ENCODE results near the gene FOXO4. TPM values are rescaled to one million over a fixed set of nuclear protein-coding genes. Genes with fewer than 3 reads are reported as not detected.
"Not testable (repeated sequence)": the region's sequence is repeated elsewhere in the genome, so short reads cannot be mapped to it uniquely, and the experiment has no call there.

Gene FOXO4
- 1.5 to 3.2 TPM (median 1.6 TPM) in 3 replicates for polyA plus RNA-seq
- 3.3 TPM for polyA plus RNA-seq (2011; ENCODE audit: low read depth)
- polyA plus RNA-seq (2011; cell fraction: cytosol; rRNA removed), result 1.9 and 2.4 TPM in 2 replicates
- polyA plus RNA-seq (2011; cell fraction: nucleus; rRNA removed), result 6.4 and 7.0 TPM in 2 replicates
- polyA plus RNA-seq (2012; ENCODE audit: low replicate concordance), result 2.8 and 5.0 TPM in 2 replicates
- 1.5 to 6.5 TPM (median 2.3 TPM) in 3 replicates for polyA minus RNA-seq
- 2.7 TPM for polyA minus RNA-seq (2011; cell fraction: cytosol; rRNA and poly(A)+ RNA removed)
- polyA minus RNA-seq (2011; cell fraction: nucleus; rRNA and poly(A)+ RNA removed), result 1.2 and 1.4 TPM in 2 replicates

GRCh38 chrX:71095555-71095980 lies at the start of gene FOXO4:
Gene FOXO4, plus strand, starts transcription at chrX:71095851. Its CDS starts 678 bp downstream, at chrX:71096529.
- no peaks in the 10 kb centered on the region for H3K79me2 ChIP-seq (ENCODE audit: control insufficient read depth, insufficient read depth, low read length)
- FAIRE-seq (peak; percentile 13), DNase-seq (ENCODE audit: low read depth, low spot score) (no peak)
- peak within 1 kb of the TSS; percentile 87 for H2AFZ ChIP-seq (ENCODE audit: control insufficient read depth, low read length)
- dilution Hi-C loops (cut with MboI; ENCODE audit: extremely low pct_ligation_motif_present, low sequenced_read_pairs), result no loop called here
- H3K9me1 ChIP-seq (ENCODE audit: control insufficient read depth, extremely low read depth, insufficient read depth, low read length), result no peaks in the 10 kb centered on the region
- no peaks in the 10 kb centered on the region for H3K4me1 ChIP-seq (ENCODE audit: control insufficient read depth, extremely low read depth, insufficient read depth, low read length)
- H3K4me2 ChIP-seq (ENCODE audit: control insufficient read depth, extremely low read depth, insufficient read depth, low read depth, low read length), result peak within 1 kb of the TSS; percentile 80
- TF ChIP-seq CTCF (optimal IDR thresholded peaks at IDR 0.05 in 1 of 3, IDR thresholded peaks at IDR 0.05 in 1 of 3, conservative IDR thresholded peaks at IDR 0.05 in 1 of 3; ENCODE audit: extremely low read depth in 1 of 3, insufficient read depth in 2 of 3, low read length in 3 of 3) (no peak), EZH2 (IDR thresholded peaks at IDR 0.05; ENCODE audit: low read length) (no peak)
- H4K20me1 ChIP-seq (ENCODE audit: control insufficient read depth, extremely low read depth, insufficient read depth, low read length), result no peaks in the 10 kb centered on the region
- H3K36me3 ChIP-seq (ENCODE audit: control insufficient read depth in 2 of 2, extremely low read depth in 1 of 2, insufficient read depth in 2 of 2, low read length in 2 of 2), result no peaks in the 10 kb centered on the region
- no peaks in the 10 kb centered on the region for H3K9me3 ChIP-seq (ENCODE audit: control insufficient read depth, low read depth, low read length)
- peak within 1 kb of the TSS; percentile 46 to 70 (median 51) for H3K4me3 ChIP-seq (ENCODE audit: control insufficient read depth in 2 of 3, extremely low read depth in 1 of 3, insufficient read depth in 2 of 3, low read depth in 1 of 3, low read length in 3 of 3)
- no peaks in the 10 kb centered on the region for H3K27me3 ChIP-seq (ENCODE audit: control insufficient read depth, extremely low read depth, insufficient read depth, low read length)
- H3K9ac ChIP-seq (ENCODE audit: control insufficient read depth, extremely low read depth, insufficient read depth, low read length), result peak within 1 kb of the TSS; percentile 67
- no peak within 1 kb of the TSS for H3K27ac ChIP-seq (ENCODE audit: control insufficient read depth, insufficient read depth, low read length)

DNA sequence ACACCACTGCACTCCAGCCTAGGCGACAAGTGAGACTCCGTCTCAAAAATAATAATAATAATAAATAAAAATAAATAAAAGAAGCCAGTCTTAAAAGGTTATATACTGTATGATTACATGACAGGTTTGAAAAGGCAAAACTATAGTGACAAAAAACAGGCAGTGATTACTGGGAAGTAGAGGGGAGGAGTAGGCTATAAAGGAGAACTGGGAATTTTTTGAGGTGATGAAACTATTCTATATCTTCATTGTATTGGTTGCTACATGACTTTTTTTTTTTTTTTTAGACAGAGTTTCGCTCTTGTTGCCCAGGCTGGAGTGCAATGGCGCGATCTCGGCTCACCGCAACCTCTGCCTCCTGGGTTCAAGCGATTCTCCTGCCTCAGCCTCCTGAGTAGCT lies 47.8 kb upstream of the FOXO4 start:
- H3K36me3 ChIP-seq (ENCODE audit: control insufficient read depth in 2 of 2, extremely low read depth in 1 of 2, insufficient read depth in 2 of 2, low read length in 2 of 2); H3K4me1 ChIP-seq (ENCODE audit: control insufficient read depth, extremely low read depth, insufficient read depth, low read length); H3K9me3 ChIP-seq (ENCODE audit: control insufficient read depth, low read depth, low read length); H3K9me1 ChIP-seq (ENCODE audit: control insufficient read depth, extremely low read depth, insufficient read depth, low read length); FAIRE-seq; DNase-seq (ENCODE audit: low read depth, low spot score); dilution Hi-C loops (cut with MboI; ENCODE audit: extremely low pct_ligation_motif_present, low sequenced_read_pairs); H3K27ac ChIP-seq (ENCODE audit: control insufficient read depth, insufficient read depth, low read length); H3K79me2 ChIP-seq (ENCODE audit: control insufficient read depth, insufficient read depth, low read length); H3K4me2 ChIP-seq (ENCODE audit: control insufficient read depth, extremely low read depth, insufficient read depth, low read depth, low read length); H2AFZ ChIP-seq (ENCODE audit: control insufficient read depth, low read length); H3K4me3 ChIP-seq (ENCODE audit: control insufficient read depth in 2 of 3, extremely low read depth in 1 of 3, insufficient read depth in 2 of 3, low read depth in 1 of 3, low read length in 3 of 3); H4K20me1 ChIP-seq (ENCODE audit: control insufficient read depth, extremely low read depth, insufficient read depth, low read length); H3K9ac ChIP-seq (ENCODE audit: control insufficient read depth, extremely low read depth, insufficient read depth, low read length); H3K27me3 ChIP-seq (ENCODE audit: control insufficient read depth, extremely low read depth, insufficient read depth, low read length): not testable (repeated sequence)

DNA sequence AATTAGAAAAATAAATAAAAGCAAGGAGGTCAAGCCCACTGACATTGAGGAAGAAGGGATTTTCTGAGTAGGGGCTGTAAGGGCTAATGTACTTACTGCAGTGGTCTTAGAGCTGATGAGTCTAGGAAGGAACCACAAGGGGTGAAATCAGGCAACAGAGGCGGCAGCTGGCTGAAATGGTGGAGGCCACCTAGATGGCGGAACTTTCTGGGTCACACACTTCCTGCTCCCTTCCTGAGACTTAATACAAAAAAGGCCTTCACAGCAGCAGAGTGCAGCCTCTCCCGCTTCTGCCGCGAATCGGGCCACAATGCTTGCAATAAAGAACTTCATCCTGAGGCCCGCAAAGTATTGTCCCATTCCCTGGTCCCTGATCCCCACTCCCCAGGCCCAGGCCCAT lies 42.9 kb upstream of the FOXO4 start:
- no peak overlapping the region for H2AFZ ChIP-seq (ENCODE audit: control insufficient read depth, low read length)
- H3K9me1 ChIP-seq (ENCODE audit: control insufficient read depth, extremely low read depth, insufficient read depth, low read length), result no peaks in the 10 kb centered on the region
- no peaks in the 10 kb centered on the region for H3K27me3 ChIP-seq (ENCODE audit: control insufficient read depth, extremely low read depth, insufficient read depth, low read length)
- no peak overlapping the region for H3K4me3 ChIP-seq (ENCODE audit: control insufficient read depth in 2 of 3, extremely low read depth in 1 of 3, insufficient read depth in 2 of 3, low read depth in 1 of 3, low read length in 3 of 3)
- peaks cover 0 to 3% of the 10 kb centered on the region in 2 experiments for H3K36me3 ChIP-seq (ENCODE audit: control insufficient read depth in 2 of 2, extremely low read depth in 1 of 2, insufficient read depth in 2 of 2, low read length in 2 of 2)
- FAIRE-seq, result no peak
- TF ChIP-seq EZH2 (IDR thresholded peaks at IDR 0.05; ENCODE audit: low read length), result no peak
- no peak for TF ChIP-seq CTCF (optimal IDR thresholded peaks at IDR 0.05 in 1 of 3, IDR thresholded peaks at IDR 0.05 in 1 of 3, conservative IDR thresholded peaks at IDR 0.05 in 1 of 3; ENCODE audit: extremely low read depth in 1 of 3, insufficient read depth in 2 of 3, low read length in 3 of 3)
- H3K4me2 ChIP-seq (ENCODE audit: control insufficient read depth, extremely low read depth, insufficient read depth, low read depth, low read length), result no peak overlapping the region
- no peak overlapping the region for H3K27ac ChIP-seq (ENCODE audit: control insufficient read depth, insufficient read depth, low read length)
- no peaks in the 10 kb centered on the region for H3K9me3 ChIP-seq (ENCODE audit: control insufficient read depth, low read depth, low read length)
- H3K4me1 ChIP-seq (ENCODE audit: control insufficient read depth, extremely low read depth, insufficient read depth, low read length), result no peaks in the 10 kb centered on the region
- DNase-seq (ENCODE audit: low read depth, low spot score), result no peak
- H3K79me2 ChIP-seq (ENCODE audit: control insufficient read depth, insufficient read depth, low read length), result no peaks in the 10 kb centered on the region
- H4K20me1 ChIP-seq (ENCODE audit: control insufficient read depth, extremely low read depth, insufficient read depth, low read length), result no peaks in the 10 kb centered on the region
- dilution Hi-C loops (cut with MboI; ENCODE audit: extremely low pct_ligation_motif_present, low sequenced_read_pairs), result no loop called here
- H3K9ac ChIP-seq (ENCODE audit: control insufficient read depth, extremely low read depth, insufficient read depth, low read length), result no peak overlapping the region

All from keratinocyte (primary cell).